ENCODE results near the gene CNOT2.

- TF ChIP-seq CTCF (IDR thresholded peaks at IDR 0.05; ENCODE audit: insufficient read depth, low read length) (no peak), POLR2AphosphoS5 (IDR thresholded peaks at IDR 0.05; ENCODE audit: low read depth) (no peak), GABPA (IDR thresholded peaks at IDR 0.05; ENCODE audit: low read depth) (no peak), REST (IDR thresholded peaks at IDR 0.05; ENCODE audit: insufficient replicate concordance, low read depth) (no peak), SPI1 (IDR thresholded peaks at IDR 0.05; ENCODE audit: borderline replicate concordance, low read depth) (no peak)
Observed at GRCh38 chr12:70292017-70292776, 49.0 kb downstream of the CNOT2 start.

Measured in HL-60 (cell line).